Fibroblast of lung (primary cell): ENCODE measurements around the gene WDR4.

Experiments
- CTCF ChIP-seq, 2 donors: IDR thresholded peaks in 1 of 2; conservative IDR thresholded peaks in 1 of 2; 1 replicate in 1 of 2; 2 replicates in 1 of 2; pipeline ENCODE4 v1.5.1; 2011 to 2012; ENCODE audit warnings: low read length in 2 of 2, control low read depth in 1 of 2, inconsistent platforms in 1 of 2, low read depth in 1 of 2, mild to moderate bottlenecking in 1 of 2
- EZH2 ChIP-seq: IDR thresholded peaks from 2 replicates; pipeline ENCODE4 v1.5.1; 2012; ENCODE audit warnings: low read length, control low read depth, mild to moderate bottlenecking; ENCODE audit errors: missing control alignments

GRCh38 chr21:42836402-42836666, 43.0 kb downstream of the WDR4 start:
- no peak for TF ChIP-seq CTCF (conservative IDR thresholded peaks at IDR 0.05 in 1 of 2, IDR thresholded peaks at IDR 0.05 in 1 of 2; ENCODE audit: low read depth in 1 of 2, low read length in 2 of 2)
- no peak for TF ChIP-seq EZH2
